Subcutaneous adipose tissue (tissue), 4 donors: ENCODE results near the gene HAO2. TPM values are rescaled to one million over a fixed set of nuclear protein-coding genes. Genes with fewer than 3 reads are reported as not detected.

Experiments used
- CTCF ChIP-seq: fragments of 450-650 bp; IDR thresholded peaks from one replicate; pipeline ENCODE4 v1.5.1; 2016; ENCODE audit warnings: low read depth, mild to moderate bottlenecking, control low read depth, antibody characterized with exemption, moderate library complexity
- total RNA-seq, 4 donors: library from RNA; depleted of rRNA; stranded (reverse); fragments of >200 nt; gene quantifications; one replicate each; pipeline ENCODE4 v1.1.0, GENCODE V29; 2016

Gene HAO2
- total RNA-seq, 4 donors from 2014 or later: 0.49 to 0.66 TPM; not detected in 2

GRCh38 chr1:119347858-119348257, 20.7 kb upstream of the HAO2 start:
- TF ChIP-seq CTCF: no peak

- no peak for TF ChIP-seq CTCF
These were observed 19.6 kb upstream of the HAO2 start for GRCh38 chr1:119348941-119349340.

GRCh38 chr1:119351997-119352396, 16.6 kb upstream of the HAO2 start:
- no peak for TF ChIP-seq CTCF

- no peak for TF ChIP-seq CTCF
These were observed 14.7 kb upstream of the HAO2 start for GRCh38 chr1:119353836-119354235.

- no peak for TF ChIP-seq CTCF
These were observed 9.9 kb upstream of the HAO2 start for GRCh38 chr1:119358636-119359035.

- TF ChIP-seq CTCF: no peak
These were observed 8.9 kb upstream of the HAO2 start for GRCh38 chr1:119359730-119360129.

GRCh38 chr1:119361205-119361604, 7.4 kb upstream of the HAO2 start:
- no peak for TF ChIP-seq CTCF
